Activated CD4-positive, alpha-beta T cell treated with anti-CD3 and anti-CD28 coated beads for 24 hours (primary cell): ENCODE measurements around the gene TAF11L2.
"Not testable (repeated sequence)": the region's sequence is repeated elsewhere in the genome, so short reads cannot be mapped to it uniquely, and the experiment has no call there.

Experiments used
- DNase-seq, 2 donors: peaks; one replicate each; pipeline ENCODE4 v3.0.0-alpha.2; 2020; ENCODE audit warnings: low read depth in 2 of 2

Gene TAF11L2

DNA sequence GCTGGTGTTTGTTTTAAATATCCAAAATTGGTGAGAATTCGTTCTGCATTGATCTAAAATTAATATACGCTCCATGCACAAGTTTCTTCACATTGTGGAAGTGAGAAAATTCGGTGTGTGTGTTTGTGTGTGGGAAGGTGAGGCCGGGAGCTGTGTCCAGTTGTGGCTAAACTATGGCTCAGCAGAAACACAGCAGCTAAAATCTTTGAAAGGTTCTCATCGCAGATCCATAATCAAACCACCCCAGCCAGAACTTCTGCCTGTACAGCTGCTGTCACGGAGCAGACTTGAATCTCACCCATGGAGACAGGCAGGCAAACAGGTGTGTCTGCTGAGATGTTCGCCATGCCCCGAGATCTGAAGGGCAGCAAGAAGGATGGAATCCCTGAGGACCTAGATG lies at the start of gene TAF11L2:
TSS of gene TAF11L2 (plus strand) at position 301 of the 400 bp plus-strand sequence.
- DNase-seq = not testable (repeated sequence)

GRCh38 chr5:17448877-17449276 lies 49.2 kb upstream of the TAF11L2 start:
- no peak for DNase-seq

DNA sequence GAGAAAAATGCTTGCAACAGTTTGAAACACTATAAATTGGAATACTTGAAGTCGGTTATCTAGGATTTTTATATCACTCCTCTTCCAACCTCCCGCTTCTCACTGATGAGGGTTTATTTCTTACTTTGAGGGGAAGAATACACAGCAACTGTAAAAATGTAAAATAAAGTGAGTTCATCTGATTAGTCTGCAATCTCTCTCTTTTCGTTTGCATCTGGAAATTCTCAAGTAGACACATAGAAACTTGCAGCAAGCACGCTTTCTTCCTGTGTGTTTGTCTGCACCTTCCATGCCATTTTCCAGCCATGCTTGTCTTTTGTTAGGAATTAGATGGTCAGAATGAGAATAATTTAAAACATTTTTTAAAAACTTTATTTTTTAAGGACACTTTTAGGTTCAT lies 45.1 kb upstream of the TAF11L2 start:
- no peak for DNase-seq

DNA sequence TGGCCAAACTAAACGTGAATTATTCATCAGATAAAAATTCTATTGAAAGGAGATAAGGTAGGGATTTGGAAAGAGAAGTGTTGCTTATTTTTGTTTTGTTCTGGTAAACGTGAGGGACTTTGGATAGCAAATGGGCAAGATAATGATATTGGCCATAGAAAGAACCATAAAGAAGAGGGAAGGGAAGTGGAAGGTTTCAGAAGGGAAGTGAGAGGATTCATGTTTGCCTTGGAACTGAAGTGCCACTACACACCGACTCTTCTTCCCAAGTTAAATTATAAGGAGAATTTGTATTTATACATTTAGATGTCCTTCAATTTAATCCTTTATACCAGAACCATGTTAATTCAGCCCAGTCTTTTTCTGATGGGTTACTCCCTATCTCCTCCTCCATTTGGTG lies 42.1 kb upstream of the TAF11L2 start:
- no peak for DNase-seq

DNA sequence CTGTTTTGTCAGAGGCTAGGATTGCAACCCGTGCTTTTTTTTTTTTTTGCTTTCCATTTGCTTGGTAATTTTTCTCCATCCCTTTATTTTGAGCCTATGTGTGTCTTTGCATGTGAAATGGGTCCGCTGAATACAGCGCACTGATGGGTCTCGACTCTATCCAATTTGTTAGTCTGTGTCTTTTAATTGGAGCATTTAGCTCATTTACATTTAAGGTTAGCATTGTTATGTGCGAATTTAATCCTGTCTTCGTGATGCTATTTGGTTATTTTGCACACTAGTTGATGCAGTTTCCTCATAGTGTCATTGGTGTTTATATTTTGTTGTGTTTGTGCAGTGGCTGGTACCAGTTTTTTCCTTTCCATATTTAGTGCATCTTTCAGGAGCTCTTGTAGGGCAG lies 36.2 kb upstream of the TAF11L2 start:
- DNase-seq = no peak

- DNase-seq = no peak
These were observed 34.4 kb upstream of the TAF11L2 start for GRCh38 chr5:17463653-17464052.

GRCh38 chr5:17470064-17470463 lies 28.0 kb upstream of the TAF11L2 start:
- no peak for DNase-seq

DNA sequence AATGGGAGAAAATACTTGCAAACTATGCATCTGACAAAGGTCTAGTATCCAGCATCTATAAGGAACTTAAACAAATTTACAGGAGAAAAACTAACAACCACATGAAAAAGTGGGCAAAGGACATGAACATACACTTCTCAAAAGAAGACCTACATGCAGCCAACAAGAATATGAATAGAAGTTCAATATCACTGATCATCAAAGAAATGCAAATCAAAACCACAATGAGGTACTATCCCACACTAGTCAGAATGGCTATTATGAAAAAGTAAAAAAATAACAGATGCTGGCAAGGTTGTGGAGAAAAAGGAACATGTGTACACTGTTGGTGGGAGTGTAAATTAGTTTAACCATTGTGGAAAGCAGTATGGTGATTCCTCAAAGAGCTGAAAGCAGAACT lies 23.0 kb upstream of the TAF11L2 start:
- not testable (repeated sequence) for DNase-seq

DNA sequence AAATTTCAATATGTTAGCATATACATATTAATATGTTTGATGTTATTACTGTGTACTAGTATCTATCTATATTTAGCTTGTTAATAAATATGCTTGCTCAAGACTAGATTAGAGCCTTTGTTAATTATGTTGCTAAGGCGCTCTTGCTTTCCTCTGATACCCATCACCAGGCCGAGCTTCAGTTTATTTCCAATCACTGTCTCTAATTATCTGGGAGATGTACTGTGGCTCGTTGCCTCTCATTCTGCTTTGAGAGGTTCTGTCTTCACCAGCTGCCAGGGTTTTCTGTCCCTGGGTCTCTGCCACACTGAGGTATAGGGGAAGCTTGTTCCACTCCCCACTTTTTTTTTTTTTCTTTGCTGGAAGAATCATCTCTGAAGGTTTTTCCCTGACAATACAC lies 21.0 kb upstream of the TAF11L2 start:
- no peak for DNase-seq

- no peak for DNase-seq
These were observed 20.3 kb upstream of the TAF11L2 start for GRCh38 chr5:17477573-17478265.

DNA sequence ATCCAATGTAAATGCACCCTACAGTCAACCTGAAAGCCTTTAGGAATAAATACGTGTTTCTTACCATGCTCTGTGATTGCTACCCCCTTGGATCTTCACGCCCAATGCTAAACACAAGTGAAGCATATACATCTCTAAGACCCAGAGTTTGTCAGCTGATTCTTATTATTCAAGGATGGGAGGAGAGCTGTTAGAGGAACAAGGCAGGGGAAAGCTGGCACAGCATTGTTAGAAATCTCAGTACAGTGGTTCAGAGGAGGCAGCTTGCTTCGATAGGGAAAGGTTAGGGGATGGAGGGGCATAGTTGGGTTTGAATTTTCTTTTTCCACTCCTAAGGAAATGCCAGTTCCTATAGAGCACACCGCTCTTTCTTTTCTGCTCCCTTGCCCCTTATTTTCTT lies 16.7 kb upstream of the TAF11L2 start:
- DNase-seq = no peak

DNA sequence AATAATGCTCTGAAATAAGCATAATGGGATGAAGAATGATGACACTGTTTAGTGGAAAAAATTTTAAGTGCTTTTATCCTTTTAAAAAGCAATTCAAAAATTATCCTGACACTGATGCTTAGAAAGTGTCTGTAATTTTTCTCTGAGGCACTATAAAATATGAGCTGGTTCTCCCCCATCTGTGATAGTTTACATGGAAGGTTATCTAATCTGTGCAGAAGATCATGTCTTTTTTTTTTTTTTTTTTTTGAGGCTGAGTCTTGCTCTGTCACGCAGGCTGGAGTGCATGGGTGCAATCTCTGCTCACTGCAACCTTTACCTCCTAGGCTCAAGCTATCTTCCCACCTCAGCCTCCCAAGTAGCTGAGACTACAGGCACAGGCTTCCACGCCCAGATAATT lies 15.2 kb upstream of the TAF11L2 start:
- DNase-seq = no peak

- DNase-seq = not testable (repeated sequence)
These were observed 11.4 kb upstream of the TAF11L2 start for GRCh38 chr5:17486464-17487173.

DNA sequence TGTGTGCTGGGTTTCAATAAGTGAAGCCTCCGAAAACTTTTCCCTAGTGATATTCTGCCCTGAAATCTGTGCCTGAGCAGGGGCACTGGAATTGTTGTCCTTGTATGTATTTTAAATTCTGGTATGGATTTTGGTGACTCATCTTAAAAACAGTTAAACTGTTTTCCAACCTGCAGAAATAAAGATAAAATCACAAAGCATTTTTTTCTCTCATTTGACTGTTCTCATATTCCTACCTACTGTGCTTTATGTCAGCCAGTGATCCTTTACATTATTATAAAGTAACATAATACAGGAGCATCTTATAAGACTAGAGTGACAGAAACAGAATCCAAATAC lies 10.9 kb upstream of the TAF11L2 start:
- no peak for DNase-seq

DNA sequence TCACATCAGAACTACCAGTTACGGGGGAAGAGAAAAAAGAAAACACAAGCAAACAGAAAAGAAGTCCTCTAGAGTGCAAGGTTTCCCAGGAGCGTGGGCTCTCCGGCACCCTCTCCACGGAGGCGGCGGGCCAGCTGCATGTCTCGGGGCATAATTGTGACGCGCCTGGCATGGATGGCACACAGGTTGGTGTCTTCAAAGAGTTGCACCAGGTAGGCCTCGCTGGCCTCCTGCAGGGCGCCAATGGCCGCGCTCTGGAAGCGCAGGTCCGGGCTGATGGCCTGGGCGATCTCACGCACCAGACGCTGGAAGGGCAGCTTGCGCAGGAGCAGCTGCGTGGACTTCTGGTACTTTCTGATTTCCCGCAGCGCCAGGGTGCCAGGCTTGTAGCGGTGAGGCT lies 6.8 kb upstream of the TAF11L2 start:
- DNase-seq = not testable (repeated sequence)

DNA sequence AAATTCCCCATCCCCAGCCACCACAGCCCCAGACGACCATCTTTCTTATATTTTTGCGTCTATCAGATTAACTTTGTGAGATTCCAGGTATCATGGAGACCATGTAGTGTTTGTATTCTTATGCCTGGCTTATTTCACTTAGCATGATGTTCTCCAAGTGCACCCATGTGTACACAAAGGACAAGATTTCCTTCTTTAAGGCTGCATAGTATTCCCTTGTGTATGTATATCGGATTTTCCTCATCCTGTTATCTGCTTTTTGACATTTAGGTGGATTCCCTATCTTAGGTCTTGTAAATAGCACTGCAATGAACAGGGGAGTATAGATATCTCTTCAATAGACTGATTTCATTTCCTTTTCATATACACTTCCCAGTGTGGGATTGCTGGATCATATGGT lies 5.3 kb upstream of the TAF11L2 start:
- DNase-seq = no peak

DNA sequence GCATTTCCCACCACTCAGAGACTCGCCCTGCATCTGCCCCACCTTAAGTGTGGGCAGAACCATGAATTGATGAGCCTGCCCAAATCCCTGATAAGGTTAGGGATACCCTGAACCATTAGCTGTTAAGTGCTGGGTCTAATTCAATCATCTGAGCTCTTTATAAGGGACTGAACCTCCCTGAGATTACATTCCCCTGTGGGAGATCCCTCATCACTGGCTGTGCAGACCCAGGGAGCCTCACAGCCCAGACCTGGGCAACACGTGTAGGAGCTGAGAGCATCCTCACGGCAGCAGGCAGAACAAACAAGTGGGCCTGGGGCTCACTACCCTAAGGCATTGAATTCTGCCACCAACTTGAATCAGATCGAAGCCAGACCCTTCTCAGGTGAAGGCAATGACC lies 585 bp upstream of the TAF11L2 start:
- no peak for DNase-seq

GRCh38 chr5:17511775-17512325 lies 13.8 kb downstream of the TAF11L2 start:
- no peak for DNase-seq

DNA sequence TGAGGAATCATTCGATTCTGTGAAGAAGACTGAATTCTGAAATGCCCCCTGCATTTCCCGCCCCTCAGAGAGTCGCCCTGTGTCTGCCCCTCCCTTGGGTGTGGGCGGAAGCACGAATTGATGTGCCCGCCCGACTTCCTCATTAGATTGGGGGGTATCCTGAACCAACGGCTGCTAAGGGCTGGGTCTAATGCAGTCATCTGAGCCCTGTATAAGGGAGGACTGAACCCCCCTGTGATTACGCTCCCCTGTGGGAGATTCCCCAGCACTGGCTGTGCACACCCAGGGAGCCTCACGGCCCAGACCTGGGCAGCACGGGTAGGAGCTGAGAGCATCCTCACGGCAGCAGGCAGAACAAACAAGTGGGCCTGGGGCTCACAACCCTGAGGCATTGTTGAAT lies 19.5 kb downstream of the TAF11L2 start:
- not testable (repeated sequence) for DNase-seq

- not testable (repeated sequence) for DNase-seq
These were observed 20.0 kb downstream of the TAF11L2 start, which contains the start of gene TAF11L3 for GRCh38 chr5:17518067-17518466. Gene TAF11L3 (plus strand): TSS chr5:17518367.

- not testable (repeated sequence) for DNase-seq
These were observed 21.5 kb downstream of the TAF11L2 start for GRCh38 chr5:17519508-17519907.

- DNase-seq = not testable (repeated sequence)
These were observed 23.5 kb downstream of the TAF11L2 start, which contains the start of gene TAF11L4 for GRCh38 chr5:17521501-17521900. Gene TAF11L4 (plus strand): TSS chr5:17521801.

DNA sequence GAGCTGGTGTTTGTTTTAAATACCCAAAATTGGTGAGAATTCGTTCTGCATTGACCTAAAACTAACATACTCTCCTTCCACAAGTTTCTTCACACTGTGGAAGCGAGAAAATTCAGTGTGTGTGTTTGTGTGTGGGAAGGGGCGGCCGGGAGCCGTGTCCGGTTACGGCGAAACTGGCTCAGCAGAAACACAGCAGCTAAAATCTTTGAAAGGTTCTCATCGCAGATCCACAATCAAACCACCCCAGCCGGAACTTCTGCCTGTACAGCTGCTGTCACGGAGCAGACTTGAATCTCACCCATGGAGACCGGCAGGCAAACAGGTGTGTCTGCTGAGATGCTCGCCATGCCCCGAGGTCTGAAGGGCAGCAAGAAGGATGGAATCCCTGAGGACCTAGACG lies 26.9 kb downstream of the TAF11L2 start, which contains the start of gene TAF11L5:
TSS of gene TAF11L5 (plus strand) at position 301 of the 400 bp plus-strand sequence.
- DNase-seq = not testable (repeated sequence)
